PC-3 (cell line): Measurements from ENCODE around the gene PRUNE1. TPM values are rescaled to one million over a fixed set of nuclear protein-coding genes. Genes with fewer than 3 reads are reported as not detected.

Source experiments
- ATAC-seq: fragments of 200-7000 bp; cut with Tn5 transposase; 2 replicates; pipeline ENCODE4 v1.9.1; 2020; ENCODE audit warnings: mild to moderate bottlenecking, moderate library complexity
- BruUV-seq: library from RNA; stranded (reverse); fragments of 400-500 nt; replicated peaks from 2 replicates; lab custom pipeline; 2021; lab: Mats Ljungman, UMichigan
- CTCF ChIA-PET: fragments of 300-600 bp; sonication (Branson Sonifier 250); formaldehyde crosslinking; loops from one replicate; lab custom pipeline; 2022; ENCODE audit warnings: antibody characterized with exemption; lab: Charles Lee
- POLR2A ChIA-PET: fragments of 300-600 bp; sonication (Branson Sonifier 250); formaldehyde crosslinking; loops from one replicate; lab custom pipeline; 2022; ENCODE audit warnings: antibody characterized with exemption; ENCODE audit not compliant: unreplicated experiment; lab: Charles Lee
- DNase-seq: peaks from one replicate; pipeline ENCODE4 v3.0.0-alpha.2; 2015
- H2AFZ ChIP-seq: fragments of 300-600 bp; sonication (generic); 2 replicates; pipeline ENCODE4 v1.6.0; 2016; ENCODE audit warnings: antibody characterized with exemption, low read length
- H3F3A ChIP-seq: fragments of 300-600 bp; sonication (generic); one replicate; pipeline ENCODE4 v1.6.0; 2017; ENCODE audit warnings: antibody characterized with exemption, low read length, control low read depth, mild to moderate bottlenecking; ENCODE audit not compliant: unreplicated experiment
- H3K27ac ChIP-seq: fragments of 300-600 bp; sonication (generic); 2 replicates; pipeline ENCODE4 v1.5.1; 2016; ENCODE audit warnings: mild to moderate bottlenecking, low read length
- H3K27me3 ChIP-seq: fragments of 300-600 bp; sonication (generic); 2 replicates; pipeline ENCODE4 v1.6.1; 2016; ENCODE audit warnings: low read length, mixed read lengths
- H3K36me3 ChIP-seq: fragments of 300-600 bp; sonication (generic); 2 replicates; pipeline ENCODE4 v1.6.1; 2016; ENCODE audit warnings: low read depth, mixed run types, low read length, mixed read lengths
- H3K4me1 ChIP-seq: fragments of 300-600 bp; sonication (generic); 2 replicates; pipeline ENCODE4 v1.5.1; 2016; ENCODE audit warnings: low read length; ENCODE audit not compliant: insufficient read depth
- H3K4me2 ChIP-seq: fragments of 300-600 bp; sonication (generic); 2 replicates; pipeline ENCODE4 v1.6.0; 2016; ENCODE audit warnings: low read length
- H3K4me3 ChIP-seq: fragments of 300-600 bp; sonication (generic); 2 replicates; pipeline ENCODE4 v1.5.1; 2016; ENCODE audit warnings: mild to moderate bottlenecking, low read length, mixed read lengths
- H3K79me2 ChIP-seq: fragments of 300-600 bp; sonication (generic); 2 replicates; pipeline ENCODE4 v1.6.1; 2017; ENCODE audit warnings: low read length, mixed read lengths
- H3K9ac ChIP-seq: fragments of 300-600 bp; sonication (generic); 2 replicates; pipeline ENCODE4 v1.6.0; 2016; ENCODE audit warnings: mild to moderate bottlenecking, low read length
- H3K9me2 ChIP-seq: fragments of 300-600 bp; sonication (generic); replicated peaks from 2 replicates; pipeline ENCODE4 v1.6.1; 2016; ENCODE audit warnings: mixed run types, low read length, mixed read lengths
- H3K9me3 ChIP-seq: fragments of 300-600 bp; sonication (generic); 2 replicates; pipeline ENCODE4 v1.6.1; 2016; ENCODE audit warnings: low read length, mixed read lengths
- H4K20me1 ChIP-seq: fragments of 300-600 bp; sonication (generic); 2 replicates; pipeline ENCODE4 v1.6.1; 2016; ENCODE audit warnings: low read length, mixed read lengths
- EZH2 ChIP-seq: fragments of 300-600 bp; sonication (generic); IDR thresholded peaks from one replicate; pipeline ENCODE4 v1.6.1; 2017; ENCODE audit warnings: antibody characterized with exemption, mild to moderate bottlenecking, low read length; ENCODE audit not compliant: unreplicated experiment
- EZH2phosphoT487 ChIP-seq: fragments of 300-600 bp; sonication (generic); IDR thresholded peaks from 2 replicates; pipeline ENCODE4 v1.6.1; 2018; ENCODE audit warnings: mild to moderate bottlenecking, antibody characterized with exemption, low read length, borderline replicate concordance
- intact Hi-C: fragments of 100-400 bp; cut with micrococcal nuclease; formaldehyde crosslinking; loops from 2 replicates; pipeline ENCODE4 v1.9.0; 2023
- total RNA-seq: library from RNA; depleted of rRNA; stranded (reverse); fragments of >200 nt; gene quantifications from 2 replicates; pipeline ENCODE4 v1.2.3, GENCODE V29; 2014
- TF ChIP-seq, protein P1 (sequence below): fragments of 300-600 bp; sonication (generic); conservative IDR thresholded peaks from 2 replicates; pipeline ENCODE4 v1.5.1; 2017; ENCODE audit warnings: antibody characterized with exemption, low read depth, mild to moderate bottlenecking, low read length

PRUNE1 gene
- total RNA-seq, 1 experiment from 2014 or later, result 20.3 TPM

DNA sequence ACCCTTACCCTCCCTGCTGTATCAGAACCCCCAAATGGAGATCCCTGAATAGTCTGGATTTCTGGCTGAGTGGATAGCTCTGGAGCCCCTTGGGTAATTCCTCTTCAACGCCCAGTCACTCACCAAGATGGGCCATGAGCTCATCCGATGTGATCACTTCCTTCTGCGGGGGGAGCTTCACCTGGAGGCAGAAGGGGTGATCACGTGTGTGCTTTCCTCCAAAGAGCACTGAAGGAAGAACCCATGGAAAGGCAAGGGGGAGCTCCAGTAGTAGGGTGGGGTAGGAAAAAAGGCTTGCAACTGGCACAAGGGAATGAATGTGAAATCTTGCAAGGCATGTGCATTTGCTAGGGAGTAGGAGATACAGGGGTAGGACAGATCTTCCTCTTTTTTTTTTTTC is 6.6 kb upstream of the PRUNE1 start:
- ChIA-PET POLR2A (interaction anchor here (0.6 kb wide), 1 partner anchor 12 kb away, joined by 4 read pairs; no protein-coding TSS in a partner anchor), CTCF (no interaction called here)
- intact Hi-C loops, result loop anchor here (10.0 kb wide), 1 partner anchor 377 kb away; the partner anchor contains the start of gene ENSA
- Histone ChIP-seq H3K36me3 (no peaks in the 10 kb centered on the region), H3K79me2 (no peaks in the 10 kb centered on the region), H3K4me1 (peaks cover 32% of the 10 kb centered on the region), H3K27me3 (no peaks in the 10 kb centered on the region), H4K20me1 (no peaks in the 10 kb centered on the region), H3F3A (no peaks in the 10 kb centered on the region), H3K4me2 (no peak overlapping the region), H3K9me3 (no peaks in the 10 kb centered on the region), H2AFZ (no peak overlapping the region), H3K9ac (no peak overlapping the region), H3K27ac (no peak overlapping the region), H3K9me2 (no peaks in the 10 kb centered on the region), H3K4me3 (no peak overlapping the region)
- DNase-seq (peak; percentile 37), ATAC-seq (no peak)
- TF ChIP-seq, protein P1, sequence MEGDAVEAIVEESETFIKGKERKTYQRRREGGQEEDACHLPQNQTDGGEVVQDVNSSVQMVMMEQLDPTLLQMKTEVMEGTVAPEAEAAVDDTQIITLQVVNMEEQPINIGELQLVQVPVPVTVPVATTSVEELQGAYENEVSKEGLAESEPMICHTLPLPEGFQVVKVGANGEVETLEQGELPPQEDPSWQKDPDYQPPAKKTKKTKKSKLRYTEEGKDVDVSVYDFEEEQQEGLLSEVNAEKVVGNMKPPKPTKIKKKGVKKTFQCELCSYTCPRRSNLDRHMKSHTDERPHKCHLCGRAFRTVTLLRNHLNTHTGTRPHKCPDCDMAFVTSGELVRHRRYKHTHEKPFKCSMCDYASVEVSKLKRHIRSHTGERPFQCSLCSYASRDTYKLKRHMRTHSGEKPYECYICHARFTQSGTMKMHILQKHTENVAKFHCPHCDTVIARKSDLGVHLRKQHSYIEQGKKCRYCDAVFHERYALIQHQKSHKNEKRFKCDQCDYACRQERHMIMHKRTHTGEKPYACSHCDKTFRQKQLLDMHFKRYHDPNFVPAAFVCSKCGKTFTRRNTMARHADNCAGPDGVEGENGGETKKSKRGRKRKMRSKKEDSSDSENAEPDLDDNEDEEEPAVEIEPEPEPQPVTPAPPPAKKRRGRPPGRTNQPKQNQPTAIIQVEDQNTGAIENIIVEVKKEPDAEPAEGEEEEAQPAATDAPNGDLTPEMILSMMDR, result no peak
- TF ChIP-seq EZH2 (no peak), EZH2phosphoT487 (no peak)
- no TSS peak for BruUV-seq

DNA sequence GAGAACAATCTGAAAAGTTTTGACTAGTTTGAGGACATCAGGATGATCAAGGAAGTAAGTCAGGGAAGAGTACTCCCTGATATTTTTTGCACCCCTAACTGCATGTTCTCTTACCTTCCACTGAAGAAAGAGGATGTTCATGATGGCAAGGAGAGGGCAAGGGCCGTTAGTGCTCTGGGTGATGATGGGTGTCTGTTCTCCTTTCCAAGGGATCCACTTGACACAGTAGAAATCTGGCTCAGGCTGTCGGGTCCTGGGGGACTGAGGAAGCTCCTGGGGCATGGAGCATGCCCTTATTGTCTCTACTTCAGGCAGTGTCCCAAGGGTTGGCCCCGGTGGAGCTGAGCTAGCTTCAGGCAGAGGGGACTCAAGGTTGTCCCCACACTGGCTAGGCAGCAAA is 6.2 kb upstream of the PRUNE1 start:
- Histone ChIP-seq H3K9me2 (no peaks in the 10 kb centered on the region), H3K27ac (no peak overlapping the region), H3K36me3 (no peaks in the 10 kb centered on the region), H3K79me2 (no peaks in the 10 kb centered on the region), H3K9me3 (no peaks in the 10 kb centered on the region), H2AFZ (no peak overlapping the region), H3K9ac (no peak overlapping the region), H4K20me1 (no peaks in the 10 kb centered on the region), H3K4me2 (no peak overlapping the region), H3F3A (no peaks in the 10 kb centered on the region), H3K4me1 (peaks cover 35% of the 10 kb centered on the region), H3K4me3 (no peak overlapping the region), H3K27me3 (no peaks in the 10 kb centered on the region)
- intact Hi-C loops, result loop anchor here (10.0 kb wide), 1 partner anchor 377 kb away; the partner anchor contains the start of gene ENSA
- no peak for ATAC-seq
- no TSS peak for BruUV-seq
- POLR2A ChIA-PET, result interaction anchor here (0.6 kb wide), 1 partner anchor 11 kb away, joined by 4 read pairs; no protein-coding TSS in a partner anchor
- CTCF ChIA-PET, result no interaction called here
- no peak for DNase-seq
- TF ChIP-seq EZH2phosphoT487 (no peak), EZH2 (no peak)
- TF ChIP-seq, protein P1, result no peak

DNA sequence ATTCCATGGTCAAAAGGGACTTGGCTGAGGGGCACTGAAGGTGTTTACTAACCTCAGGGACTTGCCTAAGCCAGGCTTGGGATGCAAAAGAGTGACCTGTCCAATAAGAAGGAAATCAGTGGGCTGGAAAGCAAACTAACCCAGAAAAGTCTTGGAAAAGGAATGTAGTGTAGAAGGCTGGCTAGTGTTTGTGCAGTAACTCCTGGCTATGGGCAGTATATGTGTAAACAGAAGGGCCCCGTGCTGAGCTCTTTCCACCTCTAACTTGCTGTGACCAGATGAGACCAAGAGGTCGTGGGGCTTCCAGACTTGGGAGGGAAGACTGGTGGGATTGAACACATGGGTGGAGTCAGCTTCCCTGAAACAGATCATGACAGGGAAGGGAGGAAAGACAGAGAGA is 5.6 kb upstream of the PRUNE1 start:
- H3K79me2 ChIP-seq, result no peaks in the 10 kb centered on the region
- H2AFZ ChIP-seq, result no peak overlapping the region
- no peaks in the 10 kb centered on the region for H3K36me3 ChIP-seq
- intact Hi-C loops, result loop anchor here (10.0 kb wide), 1 partner anchor 378 kb away; the partner anchor contains the start of gene ENSA
- no peak for DNase-seq
- POLR2A ChIA-PET, result no interaction called here
- H3K27ac ChIP-seq, result no peak overlapping the region
- TF ChIP-seq, protein P1, result no peak
- TF ChIP-seq EZH2 (no peak), EZH2phosphoT487 (no peak)
- no TSS peak for BruUV-seq
- H3K4me1 ChIP-seq, result peaks cover 40% of the 10 kb centered on the region
- no peak overlapping the region for H3K9ac ChIP-seq
- ATAC-seq, result no peak
- H3F3A ChIP-seq, result peaks cover 3% of the 10 kb centered on the region
- H3K4me3 ChIP-seq, result no peak overlapping the region
- CTCF ChIA-PET, result no interaction called here
- no peaks in the 10 kb centered on the region for H3K9me3 ChIP-seq
- no peaks in the 10 kb centered on the region for H4K20me1 ChIP-seq
- no peaks in the 10 kb centered on the region for H3K27me3 ChIP-seq
- no peak overlapping the region for H3K4me2 ChIP-seq
- H3K9me2 ChIP-seq, result no peaks in the 10 kb centered on the region
